Measurements from ENCODE around the gene ARMC3.

DNA sequence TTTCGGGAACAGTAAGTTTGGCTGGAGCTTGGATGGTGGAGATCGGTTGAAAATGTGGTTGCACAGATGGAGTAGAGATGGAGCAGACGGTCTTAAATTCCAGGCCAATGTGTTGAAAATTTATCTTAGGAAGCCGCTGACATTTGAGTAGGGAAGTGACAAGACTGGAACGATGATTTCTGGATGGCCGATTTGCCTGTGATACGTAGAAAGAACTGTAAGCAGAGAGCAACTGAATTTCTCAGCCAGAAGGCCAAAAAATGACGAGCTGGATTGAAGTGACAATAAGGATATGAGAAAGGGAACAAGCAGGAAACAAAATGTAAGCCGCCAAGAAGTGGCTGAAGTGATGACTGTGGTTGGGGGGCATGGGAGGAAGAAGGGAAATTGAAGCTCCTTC lies 687 bp upstream of the ARMC3 start:
- TF ChIP-seq, protein P1, sequence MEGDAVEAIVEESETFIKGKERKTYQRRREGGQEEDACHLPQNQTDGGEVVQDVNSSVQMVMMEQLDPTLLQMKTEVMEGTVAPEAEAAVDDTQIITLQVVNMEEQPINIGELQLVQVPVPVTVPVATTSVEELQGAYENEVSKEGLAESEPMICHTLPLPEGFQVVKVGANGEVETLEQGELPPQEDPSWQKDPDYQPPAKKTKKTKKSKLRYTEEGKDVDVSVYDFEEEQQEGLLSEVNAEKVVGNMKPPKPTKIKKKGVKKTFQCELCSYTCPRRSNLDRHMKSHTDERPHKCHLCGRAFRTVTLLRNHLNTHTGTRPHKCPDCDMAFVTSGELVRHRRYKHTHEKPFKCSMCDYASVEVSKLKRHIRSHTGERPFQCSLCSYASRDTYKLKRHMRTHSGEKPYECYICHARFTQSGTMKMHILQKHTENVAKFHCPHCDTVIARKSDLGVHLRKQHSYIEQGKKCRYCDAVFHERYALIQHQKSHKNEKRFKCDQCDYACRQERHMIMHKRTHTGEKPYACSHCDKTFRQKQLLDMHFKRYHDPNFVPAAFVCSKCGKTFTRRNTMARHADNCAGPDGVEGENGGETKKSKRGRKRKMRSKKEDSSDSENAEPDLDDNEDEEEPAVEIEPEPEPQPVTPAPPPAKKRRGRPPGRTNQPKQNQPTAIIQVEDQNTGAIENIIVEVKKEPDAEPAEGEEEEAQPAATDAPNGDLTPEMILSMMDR (IDR thresholded peaks at IDR 0.05), result no peak
- no peak for TF ChIP-seq POLR2A (IDR thresholded peaks at IDR 0.05)

Data from breast epithelium (tissue), 3 donors.